Measurements from ENCODE around the gene TOPBP1.
"Not testable (repeated sequence)": the region's sequence is repeated elsewhere in the genome, so short reads cannot be mapped to it uniquely, and the experiment has no call there.

Gene TOPBP1

DNA sequence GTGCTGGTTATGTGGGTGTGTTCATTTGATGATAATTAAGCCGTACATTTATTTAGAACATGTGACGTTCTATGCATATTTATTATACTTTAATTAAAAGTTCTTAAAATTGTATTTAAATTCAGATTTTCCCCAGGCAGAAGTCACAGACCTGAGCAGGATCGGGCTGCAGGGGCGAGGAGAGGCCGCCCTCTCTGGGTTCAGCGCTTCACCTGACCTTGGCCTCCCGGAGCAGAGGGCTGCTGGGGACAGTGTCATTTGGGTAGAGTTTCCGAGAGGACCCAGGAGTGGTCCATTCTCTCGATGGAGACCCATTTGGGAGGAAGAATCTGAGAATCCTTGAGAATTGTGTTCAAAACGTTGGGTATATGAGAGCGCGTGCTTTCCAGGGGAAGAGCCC lies 12.0 kb upstream of the TOPBP1 start:
- no peak for DNase-seq

DNA sequence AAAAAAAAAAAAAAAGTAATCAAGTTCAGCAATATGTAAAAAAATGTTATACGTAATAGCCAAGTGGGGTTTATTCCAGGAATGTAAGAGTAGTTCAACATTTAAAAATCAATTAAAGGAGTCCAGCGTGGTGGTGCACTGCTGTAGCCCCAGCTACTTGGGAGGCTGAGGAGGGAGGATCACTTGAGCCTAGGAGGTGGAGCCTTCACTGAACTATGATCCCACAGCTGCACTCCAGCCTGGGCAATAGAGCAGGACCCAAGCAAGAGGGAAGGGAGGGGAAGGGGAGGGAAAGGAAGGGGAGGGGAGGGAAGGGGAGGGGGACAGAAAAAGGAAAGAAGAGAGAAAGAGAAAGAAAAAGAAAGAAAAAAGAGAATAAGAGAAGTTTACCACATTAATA lies 10.7 kb upstream of the TOPBP1 start:
- DNase-seq, result no peak

DNA sequence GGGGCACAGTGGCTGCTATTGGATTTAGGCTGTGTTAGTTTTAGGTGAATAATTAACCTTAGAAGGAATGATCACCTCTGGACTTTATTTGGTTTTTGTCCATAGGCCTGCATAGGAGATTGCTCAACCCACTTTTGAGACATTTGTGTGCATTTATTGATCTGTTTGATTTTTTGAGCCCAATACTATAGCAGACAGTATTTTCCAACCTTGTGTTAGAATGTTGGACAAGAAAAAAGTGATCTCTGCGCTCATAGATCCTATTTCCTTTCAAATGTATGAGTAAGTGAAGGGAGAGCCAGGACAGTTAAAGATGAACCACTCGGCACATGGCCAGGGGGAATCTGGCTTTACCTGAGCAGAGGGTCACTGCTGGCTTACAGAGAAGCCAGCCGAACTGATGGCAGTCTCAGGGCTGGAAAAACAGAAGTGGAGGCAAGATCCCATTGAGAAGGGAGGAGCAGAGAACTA lies 8.8 kb upstream of the TOPBP1 start:
- no peak for DNase-seq

- DNase-seq, result no peak
These were observed 8.3 kb upstream of the TOPBP1 start for GRCh38 chr3:133669949-133670524.

GRCh38 chr3:133667118-133667517 lies 5.4 kb upstream of the TOPBP1 start:
- no peak for DNase-seq

DNA sequence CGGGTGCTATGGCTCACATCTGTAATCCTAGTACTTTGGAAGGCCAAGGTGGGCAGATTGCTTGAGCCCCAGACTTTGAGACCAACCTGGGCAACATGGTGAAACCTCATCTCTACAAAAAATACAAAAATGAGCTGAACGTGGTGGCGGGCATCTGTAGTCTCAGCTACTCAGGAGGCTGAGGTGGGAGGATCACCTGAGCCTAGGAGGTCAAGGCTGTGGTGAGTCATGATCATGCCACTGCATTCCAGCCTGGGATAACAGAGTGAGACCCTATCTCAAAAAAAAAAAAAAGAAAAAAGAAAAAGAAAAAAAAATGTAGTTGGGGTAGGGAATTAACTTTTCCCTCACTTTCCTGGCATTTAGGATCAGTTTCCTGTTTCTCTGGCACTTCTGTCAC lies 3.4 kb upstream of the TOPBP1 start:
- DNase-seq, result not testable (repeated sequence)

- DNase-seq, result no peak
These were observed 2.0 kb upstream of the TOPBP1 start for GRCh38 chr3:133663569-133664313.

DNA sequence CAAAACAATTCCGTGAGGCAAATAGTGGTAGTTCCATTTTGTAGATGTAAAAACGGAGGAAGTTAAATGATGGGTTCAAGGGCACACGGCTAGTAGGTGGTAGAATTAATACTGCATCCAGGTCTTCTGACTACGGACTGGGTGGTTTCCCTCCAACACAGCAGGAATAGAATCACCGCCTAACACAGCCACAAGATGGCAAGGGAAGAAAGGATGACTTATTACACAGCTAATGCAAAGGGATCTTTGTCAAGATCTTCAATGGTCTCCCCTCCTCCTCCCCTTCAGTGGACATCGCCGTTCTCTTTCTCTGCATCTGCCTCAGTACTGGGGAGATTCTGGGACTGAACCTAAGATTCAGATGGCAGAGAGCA lies 524 bp upstream of the TOPBP1 start:
- no peak for DNase-seq

DNA sequence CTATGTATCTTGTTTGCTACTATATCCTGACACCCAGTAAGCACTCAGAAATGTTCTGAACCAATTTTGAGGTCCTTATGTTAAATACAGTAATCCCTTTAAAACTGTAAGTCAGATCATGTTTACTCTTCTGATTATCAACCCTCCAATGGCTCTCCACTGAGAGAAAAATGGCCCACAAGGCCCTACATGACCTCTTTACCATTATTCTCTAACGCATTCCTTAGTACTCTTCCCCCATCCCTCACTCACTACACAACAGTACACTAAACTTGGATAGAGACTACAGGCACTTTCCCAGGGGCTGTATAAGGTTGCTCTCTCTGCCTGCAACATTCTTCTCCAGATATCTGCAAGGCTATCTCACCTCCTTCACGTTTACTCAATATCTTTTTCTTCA lies 1.9 kb downstream of the TOPBP1 start:
- no peak for DNase-seq

DNA sequence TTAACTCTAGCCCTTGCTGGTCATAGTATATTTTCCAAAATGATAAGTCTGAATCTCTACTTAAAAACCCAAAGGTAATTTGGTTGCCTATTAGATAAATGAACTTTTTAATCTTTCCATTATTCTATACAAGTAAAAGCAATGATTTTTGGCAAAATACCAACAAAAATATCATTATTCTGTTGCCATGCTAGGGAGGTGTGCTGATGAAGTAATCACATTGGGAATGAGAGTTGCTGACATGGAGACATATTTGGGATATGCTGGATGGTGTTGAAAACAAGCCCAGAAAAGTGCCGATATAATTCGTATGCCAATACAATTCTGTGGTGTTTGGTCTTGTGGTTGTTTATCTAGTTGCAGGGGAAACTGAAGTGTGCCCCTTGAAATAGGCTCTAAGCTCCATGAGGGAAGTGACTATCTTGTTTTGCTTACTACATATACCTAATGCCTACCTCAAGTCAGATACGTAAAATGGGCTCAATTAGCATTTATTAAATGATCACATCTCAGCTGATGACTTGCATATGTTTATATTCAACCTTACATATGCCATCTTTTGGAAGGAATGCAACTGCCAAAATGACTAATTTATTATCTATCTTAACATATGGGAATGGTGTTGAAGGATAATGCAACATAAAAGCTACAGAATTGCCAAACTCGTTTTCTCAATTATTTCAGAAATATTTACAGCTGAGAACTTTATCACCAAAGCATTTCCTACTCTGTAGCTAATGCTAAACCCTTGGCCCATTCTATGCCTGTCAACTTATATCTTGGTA lies 5.8 kb downstream of the TOPBP1 start:
- DNase-seq, result no peak

DNA sequence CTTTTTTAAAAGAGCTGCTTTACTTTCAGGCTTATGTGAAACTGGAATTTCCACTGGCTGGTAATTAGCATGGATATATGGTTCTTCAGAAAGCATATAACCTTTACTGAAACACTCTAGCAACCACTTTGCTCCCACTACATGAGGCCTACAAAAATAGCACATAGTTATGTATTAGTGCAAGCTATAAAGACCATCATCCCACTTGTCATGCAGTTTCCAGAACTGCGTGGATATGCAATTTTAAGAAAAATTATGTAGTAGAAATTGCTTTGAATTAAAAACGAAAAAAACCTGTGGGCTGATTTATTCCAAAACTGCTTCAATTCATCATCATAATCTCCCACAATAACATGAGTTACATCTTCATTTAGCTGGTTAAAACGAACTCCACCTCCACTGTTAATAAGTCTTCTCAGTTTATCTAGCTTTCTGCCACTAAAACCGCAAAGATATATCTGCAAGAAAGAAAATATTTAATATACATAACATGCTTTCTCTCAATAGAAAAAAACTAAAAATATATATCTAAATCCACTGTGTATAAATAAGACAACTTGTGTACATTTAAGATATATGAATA lies 12.2 kb downstream of the TOPBP1 start:
- no peak for DNase-seq

DNA sequence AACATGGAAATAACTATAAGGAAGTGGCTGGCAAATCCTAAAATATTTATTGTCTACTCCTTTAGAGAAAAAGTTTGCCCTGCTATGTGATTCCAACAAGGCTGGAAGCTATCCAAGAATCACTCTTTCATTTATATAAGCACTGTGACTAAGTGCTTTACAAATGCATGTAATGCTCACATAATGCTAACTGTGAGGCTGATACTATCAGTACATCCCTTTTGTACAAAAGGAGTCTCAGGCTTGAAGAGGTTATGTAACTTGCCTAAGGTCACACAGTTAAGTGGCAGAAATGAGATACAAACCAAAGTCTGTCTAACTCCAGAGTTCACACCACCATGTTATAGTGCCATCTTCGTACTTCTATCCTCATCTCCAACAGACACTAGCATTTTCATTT lies 17.0 kb downstream of the TOPBP1 start:
- DNase-seq, result no peak

- DNase-seq, result no peak
These were observed 18.1 kb downstream of the TOPBP1 start for GRCh38 chr3:133643611-133644010.

GRCh38 chr3:133641254-133641653 lies 20.5 kb downstream of the TOPBP1 start:
- DNase-seq, result no peak

DNA sequence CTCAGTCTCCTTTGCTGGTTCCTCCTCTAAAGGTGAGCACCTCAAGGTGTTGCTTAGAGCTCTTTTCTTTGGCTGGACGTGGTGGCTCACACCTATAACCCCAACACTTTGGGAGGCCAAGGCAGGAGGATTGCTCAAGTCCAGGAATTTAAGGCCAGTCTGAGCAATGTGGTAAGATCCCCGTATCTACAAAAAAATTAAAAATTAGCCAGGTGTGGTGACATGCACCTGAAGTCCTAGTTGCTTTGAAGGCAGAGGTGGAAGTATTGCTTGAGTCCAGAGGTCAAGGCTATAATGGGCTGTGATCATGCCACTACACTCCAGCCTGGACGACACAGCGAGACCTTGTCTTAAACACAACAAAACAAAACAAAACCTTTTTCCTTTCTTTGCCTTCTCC lies 28.3 kb downstream of the TOPBP1 start:
- DNase-seq, result no peak

- DNase-seq, result no peak
These were observed 32.6 kb downstream of the TOPBP1 start for GRCh38 chr3:133629146-133629545.

DNA sequence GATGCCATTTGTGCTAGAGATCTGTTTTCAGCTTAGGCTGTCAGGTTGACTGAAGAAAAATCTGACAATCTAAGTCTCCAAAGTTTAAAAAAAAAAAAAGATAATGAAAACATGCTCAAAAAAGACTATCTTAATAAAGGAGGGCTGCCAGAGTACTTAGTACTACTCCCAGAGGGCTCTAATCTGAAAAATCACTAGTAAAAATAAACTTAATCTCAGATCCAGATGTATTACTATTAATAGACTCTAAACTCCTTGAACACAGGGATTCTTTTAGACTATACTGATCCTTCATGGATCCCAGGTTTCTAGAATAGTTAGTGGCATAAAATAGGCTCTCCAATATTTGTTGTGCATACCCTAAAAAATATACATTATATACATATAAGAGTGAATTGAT lies 34.0 kb downstream of the TOPBP1 start:
- DNase-seq, result no peak

DNA sequence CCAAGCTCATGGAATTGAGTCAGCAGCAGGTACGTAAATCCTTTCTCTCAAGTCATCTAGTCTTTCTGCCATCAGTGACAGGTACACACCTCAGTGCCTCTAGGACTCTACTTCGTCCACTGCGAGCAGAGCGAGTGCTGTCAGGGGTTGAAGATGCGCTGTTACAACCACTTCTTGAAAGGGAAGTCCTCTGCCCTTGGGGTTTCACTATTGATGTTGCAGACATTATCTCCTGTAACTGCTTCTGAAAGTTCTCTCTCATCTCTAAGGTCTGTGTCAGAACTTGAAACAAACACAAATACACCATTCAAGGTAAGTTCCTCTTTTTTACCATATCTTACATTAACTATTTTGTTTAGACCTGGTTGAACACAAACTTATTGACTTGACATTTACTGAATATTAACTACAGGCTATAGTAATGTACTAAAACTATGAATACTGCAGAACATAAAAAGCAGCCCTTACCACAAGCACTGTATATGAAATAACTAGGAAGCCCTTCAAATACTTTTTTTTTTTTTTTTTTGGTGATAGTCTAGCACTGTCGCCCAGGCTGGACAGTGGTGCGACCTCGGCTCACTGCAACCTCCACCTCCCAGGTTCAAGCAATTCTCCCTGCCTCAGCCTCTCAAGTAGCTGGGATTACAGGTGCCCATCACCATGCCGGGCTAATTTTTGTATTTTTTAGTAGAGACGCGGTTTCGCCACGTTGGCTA lies 41.5 kb downstream of the TOPBP1 start:
- no peak for DNase-seq

DNA sequence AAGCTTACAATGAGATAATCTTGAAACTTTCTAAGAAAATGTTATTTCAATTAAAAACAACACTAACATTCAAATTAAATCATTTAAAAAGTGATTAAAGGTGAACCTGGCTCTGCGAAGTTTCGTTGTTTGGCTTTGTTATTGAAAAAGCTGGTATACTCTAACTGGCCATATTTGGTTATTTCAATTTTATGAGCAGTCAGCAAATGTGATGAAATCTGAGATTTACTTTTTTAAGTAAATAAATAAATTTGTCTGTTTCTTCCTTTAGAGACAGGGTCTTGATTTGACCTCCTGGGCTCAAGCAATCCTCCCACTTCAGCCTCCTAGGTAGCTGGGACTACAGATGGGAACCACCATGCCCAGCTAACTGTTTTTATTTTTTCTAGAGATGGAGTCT lies 50.2 kb downstream of the TOPBP1 start:
- DNase-seq, result no peak

- DNase-seq, result no peak
These were observed 51.7 kb downstream of the TOPBP1 start for GRCh38 chr3:133610031-133610430.

DNA sequence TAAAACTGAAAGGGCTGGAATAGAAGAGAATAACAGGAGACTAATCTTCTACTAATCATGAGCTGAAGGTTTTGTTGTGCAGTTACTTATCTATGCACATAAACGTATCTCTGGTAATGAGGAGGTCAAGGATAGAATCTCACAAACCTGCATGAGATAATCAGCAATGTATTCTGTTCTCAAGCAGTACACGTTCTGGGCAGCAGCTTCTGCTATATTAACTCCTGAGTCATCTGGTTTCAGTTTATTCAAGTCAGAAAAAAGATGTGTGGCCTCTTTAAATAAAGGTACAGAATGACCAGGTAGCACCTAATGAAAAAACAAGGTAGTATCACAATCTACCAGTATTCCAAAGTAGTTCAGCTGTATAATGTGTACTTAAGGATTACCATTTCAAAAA lies 53.4 kb downstream of the TOPBP1 start:
- DNase-seq, result no peak

DNA sequence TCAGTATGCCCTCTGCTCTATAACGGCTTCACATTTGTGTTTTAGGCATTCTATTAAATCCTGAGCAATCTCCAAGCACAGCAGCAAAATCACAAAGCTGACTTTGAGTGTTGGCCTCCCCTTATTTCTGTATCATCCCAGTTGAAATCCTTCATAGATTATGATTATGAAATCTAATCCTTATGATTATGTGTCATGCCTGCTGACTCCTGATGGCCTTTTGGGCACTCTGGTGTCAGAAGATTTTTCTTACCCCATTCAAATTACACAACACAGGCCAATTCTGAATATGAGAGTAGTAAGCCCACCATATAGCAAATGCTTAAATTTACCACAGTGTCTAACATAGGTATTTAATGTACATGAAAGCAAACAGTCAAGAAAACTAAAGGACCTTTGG lies 53.9 kb downstream of the TOPBP1 start:
- no peak for DNase-seq

DNA sequence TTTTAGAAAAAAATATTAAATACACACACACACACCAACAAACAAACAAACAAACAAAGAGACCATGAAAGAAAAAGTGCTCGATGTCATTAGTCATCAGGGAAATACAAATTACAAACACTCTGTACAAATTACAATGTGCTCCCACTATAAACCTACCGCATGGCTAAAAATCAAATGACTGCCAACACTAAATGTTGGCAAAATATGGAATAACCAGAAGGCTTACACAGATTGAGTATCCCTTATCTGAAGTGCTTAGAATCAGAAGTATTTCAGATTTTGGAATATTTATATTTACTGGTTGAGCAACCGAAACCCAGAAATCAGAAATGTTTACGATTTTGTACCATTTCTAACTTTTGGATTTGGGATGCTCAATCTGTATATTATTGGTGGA lies 54.8 kb downstream of the TOPBP1 start:
- DNase-seq, result no peak
